ENCODE data around the gene SEH1L.

DNA sequence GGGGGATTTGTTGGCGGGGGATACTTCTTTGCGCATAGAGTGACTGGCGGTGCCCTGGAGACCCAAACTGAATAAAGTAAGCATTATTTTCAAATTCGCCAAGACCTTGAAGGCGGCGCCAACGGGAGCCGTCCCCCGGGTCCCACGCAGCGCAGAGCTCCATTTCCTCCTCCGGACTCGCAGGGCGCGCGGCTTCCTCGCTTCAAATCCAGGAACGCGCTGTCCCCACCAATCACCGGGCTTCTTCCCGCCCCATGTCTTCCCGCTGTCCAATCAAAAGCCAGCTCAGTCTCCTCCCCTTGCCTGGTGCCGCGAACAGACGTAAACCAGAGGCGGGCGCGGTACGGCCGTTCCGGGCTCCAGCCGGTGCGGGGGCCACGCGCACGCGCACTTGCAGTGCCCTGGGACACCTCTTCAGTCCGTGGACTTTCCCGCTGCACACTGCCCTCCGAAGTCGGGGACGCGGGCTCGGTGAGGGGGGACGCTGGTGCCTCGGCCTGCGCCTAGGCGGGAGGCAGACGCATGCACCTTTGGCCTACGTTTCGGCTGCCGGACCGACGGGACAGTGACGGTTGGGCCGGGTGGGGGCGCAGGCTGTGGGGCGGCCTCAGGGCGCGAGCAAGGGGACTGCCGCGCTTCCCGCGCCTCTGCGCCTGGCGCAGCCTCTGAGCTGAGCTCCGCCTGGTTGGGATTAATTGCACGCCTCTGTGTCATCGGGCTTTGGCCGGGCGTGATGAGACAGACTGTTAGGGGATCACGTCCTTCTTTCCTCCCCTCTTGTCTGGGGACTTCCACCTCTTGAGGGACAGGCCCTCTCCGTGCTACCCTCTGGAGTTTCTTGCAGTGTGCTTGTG is 43.4 kb downstream of the SEH1L start, which contains the start of gene CEP192:
- peak; percentile 65 to 90 (median 85) for TF ChIP-seq POLR2A (IDR thresholded peaks at IDR 0.05)
- TF ChIP-seq, protein P1, sequence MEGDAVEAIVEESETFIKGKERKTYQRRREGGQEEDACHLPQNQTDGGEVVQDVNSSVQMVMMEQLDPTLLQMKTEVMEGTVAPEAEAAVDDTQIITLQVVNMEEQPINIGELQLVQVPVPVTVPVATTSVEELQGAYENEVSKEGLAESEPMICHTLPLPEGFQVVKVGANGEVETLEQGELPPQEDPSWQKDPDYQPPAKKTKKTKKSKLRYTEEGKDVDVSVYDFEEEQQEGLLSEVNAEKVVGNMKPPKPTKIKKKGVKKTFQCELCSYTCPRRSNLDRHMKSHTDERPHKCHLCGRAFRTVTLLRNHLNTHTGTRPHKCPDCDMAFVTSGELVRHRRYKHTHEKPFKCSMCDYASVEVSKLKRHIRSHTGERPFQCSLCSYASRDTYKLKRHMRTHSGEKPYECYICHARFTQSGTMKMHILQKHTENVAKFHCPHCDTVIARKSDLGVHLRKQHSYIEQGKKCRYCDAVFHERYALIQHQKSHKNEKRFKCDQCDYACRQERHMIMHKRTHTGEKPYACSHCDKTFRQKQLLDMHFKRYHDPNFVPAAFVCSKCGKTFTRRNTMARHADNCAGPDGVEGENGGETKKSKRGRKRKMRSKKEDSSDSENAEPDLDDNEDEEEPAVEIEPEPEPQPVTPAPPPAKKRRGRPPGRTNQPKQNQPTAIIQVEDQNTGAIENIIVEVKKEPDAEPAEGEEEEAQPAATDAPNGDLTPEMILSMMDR (IDR thresholded peaks at IDR 0.05), result no peak

Measured in body of pancreas (tissue), 4 donors.